ENCODE results near the gene POPDC2.

POPDC2 gene

DNA sequence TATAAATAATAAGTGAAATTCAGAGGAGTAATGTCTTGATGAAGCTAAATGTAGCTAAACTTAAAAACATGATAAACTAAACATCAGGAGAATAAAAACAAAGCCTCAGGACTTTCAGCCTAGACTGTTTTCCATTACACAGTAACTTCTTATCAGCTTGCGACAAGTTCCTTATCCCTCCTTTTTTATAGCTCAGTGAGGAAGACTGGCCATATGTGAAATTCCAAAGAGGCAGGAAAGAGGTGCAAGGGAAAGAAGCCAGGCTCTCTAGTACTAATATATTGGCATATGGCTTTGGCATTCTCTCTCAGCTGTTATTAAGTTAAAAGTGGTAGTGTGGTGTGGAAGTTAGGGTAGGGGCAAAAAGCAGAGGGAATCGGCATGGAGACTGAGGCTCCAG lies 12.4 kb upstream of the POPDC2 start:
- no peak for DNase-seq (ENCODE audit: low read depth in 2 of 2)

GRCh38 chr3:119669906-119670570 lies 9.6 kb upstream of the POPDC2 start:
- no peak for DNase-seq (ENCODE audit: low read depth in 2 of 2)

DNA sequence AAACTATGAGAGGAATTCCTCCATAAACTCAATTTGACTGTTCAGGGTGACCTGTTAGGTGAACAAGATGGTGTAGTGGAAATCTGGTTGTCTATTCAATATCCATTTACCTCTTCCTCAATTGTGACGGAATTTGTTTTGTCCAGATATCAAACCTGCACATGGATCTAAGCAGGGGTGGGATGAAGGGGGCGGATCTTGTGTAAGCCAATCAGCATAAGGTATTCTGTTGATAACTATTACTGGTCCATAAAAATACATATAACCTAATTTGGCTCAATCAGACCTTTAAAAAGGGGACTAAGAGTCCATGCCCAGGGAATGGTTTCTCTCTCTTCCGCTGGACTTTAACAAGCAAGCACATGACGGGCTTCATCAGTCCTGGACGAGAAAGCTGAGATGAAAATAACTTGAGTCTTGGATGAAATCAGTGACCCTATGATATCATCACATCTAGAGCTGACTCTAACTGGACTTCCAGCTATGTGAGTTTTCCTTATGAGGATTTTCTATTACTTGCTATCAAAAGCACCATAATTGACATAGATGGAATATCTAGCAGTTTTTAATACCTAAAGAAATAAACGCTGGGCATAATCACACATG lies 5.7 kb upstream of the POPDC2 start:
- DNase-seq (ENCODE audit: low read depth in 2 of 2), result no peak

GRCh38 chr3:119664850-119665379 lies 4.5 kb upstream of the POPDC2 start:
- no peak for DNase-seq (ENCODE audit: low read depth in 2 of 2)

GRCh38 chr3:119664370-119664769 lies 4.0 kb upstream of the POPDC2 start:
- no peak for DNase-seq (ENCODE audit: low read depth in 2 of 2)

- no peak for DNase-seq (ENCODE audit: low read depth in 2 of 2)
Measured at GRCh38 chr3:119663885-119664284, 3.5 kb upstream of the POPDC2 start.

DNA sequence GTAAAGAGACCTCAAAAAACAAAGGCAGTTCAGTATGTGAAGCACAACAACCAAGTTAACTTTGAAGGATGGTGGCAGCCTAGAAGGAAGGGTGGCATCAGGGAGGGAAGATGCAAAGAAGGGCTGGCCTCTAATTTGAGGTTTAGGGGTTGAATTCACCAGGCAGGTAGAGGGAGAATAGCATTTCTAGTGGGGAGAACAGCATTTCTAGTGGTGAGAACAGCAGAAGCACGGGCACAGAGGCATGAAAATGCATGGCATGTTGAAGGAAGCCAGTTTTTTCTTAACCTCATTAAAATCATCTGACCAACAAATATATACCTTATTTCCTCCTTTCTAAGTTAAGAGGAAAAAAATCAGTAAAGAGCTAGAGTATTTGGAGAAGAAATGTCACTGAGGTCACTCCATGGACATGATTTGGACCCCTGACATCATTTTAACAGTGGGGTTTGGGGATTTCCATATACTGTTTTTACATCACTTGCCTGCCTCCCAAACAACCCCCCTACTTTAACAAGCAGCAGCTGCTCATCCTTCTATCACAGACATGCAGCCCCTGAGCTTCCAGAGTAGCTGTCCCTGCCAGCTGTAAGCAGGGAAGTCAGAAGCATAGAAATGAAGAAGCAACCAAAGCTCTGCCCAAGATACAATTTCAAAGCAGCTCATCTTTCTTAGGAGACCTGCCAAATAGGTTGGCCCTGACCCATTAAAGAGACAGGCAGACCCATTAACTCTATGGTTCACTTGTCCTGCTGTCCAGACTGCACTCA lies 2.4 kb upstream of the POPDC2 start:
- DNase-seq (ENCODE audit: low read depth in 2 of 2), result no peak

- DNase-seq (ENCODE audit: low read depth in 2 of 2), result no peak
Measured at GRCh38 chr3:119659606-119660291, 640 bp downstream of the POPDC2 start.

DNA sequence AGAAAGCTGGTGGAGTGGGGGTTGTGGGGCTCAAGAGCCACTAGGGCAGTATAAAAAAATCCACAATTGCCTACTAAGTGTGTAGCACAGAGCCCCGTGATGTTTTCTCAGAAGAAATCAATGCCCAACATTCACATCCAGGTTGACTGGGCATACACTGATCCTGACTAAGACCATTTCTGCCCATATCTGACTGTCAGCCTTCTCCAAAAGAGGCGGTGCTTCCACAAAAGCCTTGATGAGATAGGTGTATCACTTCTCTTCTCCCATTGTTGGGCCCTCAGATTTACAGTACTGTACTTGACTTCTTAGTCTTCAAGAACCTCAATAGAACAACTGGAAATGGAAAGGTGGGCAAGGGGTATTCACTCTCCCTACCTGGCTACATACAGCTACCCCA lies 1.4 kb downstream of the POPDC2 start:
- no peak for DNase-seq (ENCODE audit: low read depth in 2 of 2)

GRCh38 chr3:119657887-119658702 lies 2.3 kb downstream of the POPDC2 start:
- DNase-seq (ENCODE audit: low read depth in 2 of 2), result no peak

DNA sequence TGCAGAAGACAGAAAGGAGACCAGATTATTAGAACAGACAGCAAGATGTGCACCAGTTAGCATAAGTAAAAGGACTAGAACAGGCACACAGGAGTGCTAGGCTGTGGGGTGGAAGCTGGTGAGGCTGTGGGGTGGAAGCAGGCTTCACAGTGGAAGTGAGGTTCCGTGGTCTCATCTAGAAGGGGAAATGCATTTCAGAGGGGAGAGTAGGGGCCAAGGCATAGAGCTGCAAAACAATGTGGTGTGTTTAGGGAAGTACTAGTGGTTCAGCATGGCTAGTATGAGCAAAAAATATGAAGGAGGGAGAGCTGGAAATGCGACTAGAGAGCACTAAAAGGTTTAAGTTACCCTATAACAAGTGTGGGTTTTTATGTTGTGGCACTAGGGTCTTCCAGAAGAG lies 6.5 kb downstream of the POPDC2 start:
- no peak for DNase-seq (ENCODE audit: low read depth in 2 of 2)

GRCh38 chr3:119652306-119653033 lies 7.9 kb downstream of the POPDC2 start:
- DNase-seq (ENCODE audit: low read depth in 2 of 2), result no peak

GRCh38 chr3:119649761-119650160 lies 10.6 kb downstream of the POPDC2 start:
- no peak for DNase-seq (ENCODE audit: low read depth in 2 of 2)

GRCh38 chr3:119647843-119648575 lies 12.4 kb downstream of the POPDC2 start:
- DNase-seq (ENCODE audit: low read depth in 2 of 2), result no peak

GRCh38 chr3:119647171-119647570 lies 13.2 kb downstream of the POPDC2 start:
- no peak for DNase-seq (ENCODE audit: low read depth in 2 of 2)

GRCh38 chr3:119645813-119646212 lies 14.6 kb downstream of the POPDC2 start:
- DNase-seq (ENCODE audit: low read depth in 2 of 2), result no peak

DNA sequence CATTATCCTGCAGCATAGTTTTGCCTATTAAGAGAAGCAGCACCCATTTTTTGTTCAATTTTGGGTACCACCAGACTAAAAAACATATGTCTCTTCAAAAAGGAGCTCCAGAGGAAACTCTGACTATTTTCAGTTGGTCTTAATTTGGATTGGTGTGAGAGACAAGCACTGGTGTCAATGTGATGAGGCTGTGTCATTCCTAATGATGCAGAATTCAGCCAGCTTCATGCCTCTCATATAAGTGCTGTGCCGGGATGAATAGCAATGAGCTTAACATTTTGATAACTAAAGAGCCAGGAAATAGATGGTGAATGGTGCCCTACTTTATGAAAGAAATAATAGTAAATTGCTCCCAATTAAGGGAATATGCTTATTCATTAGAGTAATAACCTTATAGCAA lies 15.9 kb downstream of the POPDC2 start:
- no peak for DNase-seq (ENCODE audit: low read depth in 2 of 2)

- no peak for DNase-seq (ENCODE audit: low read depth in 2 of 2)
Measured at GRCh38 chr3:119643528-119643927, 16.9 kb downstream of the POPDC2 start.

GRCh38 chr3:119642746-119643473 lies 17.5 kb downstream of the POPDC2 start:
- no peak for DNase-seq (ENCODE audit: low read depth in 2 of 2)

All from stimulated activated CD8-positive, alpha-beta memory T cell treated with anti-CD3 and anti-CD28 coated beads, Interleukin-7, amount 100 ng/mL, for 1 hour (primary cell).